ENCODE measurements around the gene PARD3.

The PARD3 gene

DNA sequence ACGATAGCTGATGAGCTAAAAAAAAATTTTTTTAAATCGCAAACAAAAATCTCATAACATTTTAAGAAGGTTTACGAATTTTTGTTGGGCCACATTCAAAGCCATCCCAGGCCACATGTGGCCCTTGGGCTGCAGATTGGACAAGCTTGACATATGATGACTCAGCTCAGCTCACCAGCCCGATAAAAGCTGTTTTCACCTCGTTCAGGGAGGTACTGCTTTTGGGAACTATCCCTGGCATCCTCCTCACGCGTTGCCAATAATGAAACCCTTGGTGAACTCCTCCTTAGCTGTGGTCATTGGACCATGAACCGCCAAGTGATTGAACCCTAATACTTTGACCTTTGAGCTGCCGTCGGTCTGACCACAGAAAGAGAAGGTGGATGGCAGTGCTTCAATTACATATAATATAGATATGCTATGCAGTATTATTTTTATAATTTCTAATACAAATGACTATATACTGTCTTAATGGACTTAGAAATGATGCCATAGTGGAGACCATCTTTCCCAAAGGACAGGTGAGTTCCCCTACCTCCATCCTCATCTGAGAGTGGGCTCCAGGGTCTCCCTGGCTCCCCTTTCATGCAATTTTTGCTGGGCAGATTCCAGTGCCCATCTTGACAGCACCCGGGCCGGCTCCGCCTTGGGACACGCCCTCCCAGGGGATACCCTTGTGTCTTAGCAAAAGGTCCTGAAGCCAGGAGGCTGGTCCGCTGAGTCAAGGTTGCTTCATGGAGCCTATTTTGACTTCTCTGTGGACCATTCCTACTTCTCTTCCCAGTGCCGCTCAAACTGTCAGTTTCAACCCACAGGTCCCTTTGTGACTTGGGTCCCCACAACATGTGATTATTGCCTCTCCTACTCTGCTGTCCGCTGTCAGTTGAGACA lies 707.2 kb downstream of the PARD3 start:
- no peak for DNase-seq (ENCODE audit: low read depth, low spot score)

DNA sequence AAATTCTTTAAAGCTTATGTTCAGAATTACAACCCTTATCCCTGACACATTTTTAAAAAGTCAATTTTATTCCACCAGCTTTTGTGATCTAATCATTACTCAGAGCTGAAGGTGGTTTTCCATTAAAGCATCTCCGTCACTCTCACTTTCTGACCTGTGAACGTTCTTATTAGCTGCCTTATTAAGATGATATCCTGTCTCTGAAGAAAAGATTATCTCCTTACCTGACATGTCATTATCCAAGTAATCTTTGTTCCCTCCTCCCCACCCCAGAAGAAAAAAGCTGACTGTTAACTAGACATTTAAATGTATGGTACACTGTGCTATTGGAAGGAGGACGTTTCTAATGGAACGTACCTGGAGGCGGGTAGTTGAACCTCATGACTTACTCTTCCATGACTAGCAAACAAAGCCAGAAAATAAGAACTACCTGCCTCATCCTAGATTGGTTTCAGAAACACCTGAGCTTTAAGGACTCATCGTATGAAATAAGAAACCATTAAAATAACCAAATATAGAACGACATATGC lies 708.7 kb downstream of the PARD3 start:
- DNase-seq (ENCODE audit: low read depth, low spot score), result no peak

GRCh38 chr10:34104829-34105572 lies 710.1 kb downstream of the PARD3 start:
- no peak for DNase-seq (ENCODE audit: low read depth, low spot score)

- no peak for DNase-seq (ENCODE audit: low read depth, low spot score)
Measured at GRCh38 chr10:34102893-34103506, 712.1 kb downstream of the PARD3 start.

- no peak for DNase-seq (ENCODE audit: low read depth, low spot score)
Measured at GRCh38 chr10:34102237-34102673, 712.8 kb downstream of the PARD3 start.

DNA sequence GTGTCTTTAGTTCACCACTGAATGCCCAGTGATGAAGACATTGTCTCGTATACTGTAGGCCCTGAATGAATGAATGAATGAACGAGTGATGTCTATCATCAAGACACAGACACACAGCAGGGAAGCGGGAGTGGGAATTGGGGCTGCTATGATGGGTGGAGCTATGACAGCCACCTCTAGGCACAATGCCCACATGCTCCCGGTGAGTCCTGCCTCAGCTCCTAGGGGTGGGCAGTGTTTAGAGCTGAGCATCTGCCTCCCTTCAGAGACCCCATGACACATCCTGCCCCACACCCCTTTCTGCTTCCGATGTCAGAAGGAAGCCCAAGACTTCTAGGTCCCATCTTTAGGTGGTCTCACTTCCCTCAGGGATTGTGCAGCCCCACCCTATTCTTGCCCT lies 714.1 kb downstream of the PARD3 start:
- DNase-seq (ENCODE audit: low read depth, low spot score), result no peak

GRCh38 chr10:34098821-34099567 lies 716.1 kb downstream of the PARD3 start:
- no peak for DNase-seq (ENCODE audit: low read depth, low spot score)

- DNase-seq (ENCODE audit: low read depth, low spot score), result no peak
Measured at GRCh38 chr10:34097682-34098081, 717.4 kb downstream of the PARD3 start.

- no peak for DNase-seq (ENCODE audit: low read depth, low spot score)
Measured at GRCh38 chr10:34094961-34095360, 720.1 kb downstream of the PARD3 start.

DNA sequence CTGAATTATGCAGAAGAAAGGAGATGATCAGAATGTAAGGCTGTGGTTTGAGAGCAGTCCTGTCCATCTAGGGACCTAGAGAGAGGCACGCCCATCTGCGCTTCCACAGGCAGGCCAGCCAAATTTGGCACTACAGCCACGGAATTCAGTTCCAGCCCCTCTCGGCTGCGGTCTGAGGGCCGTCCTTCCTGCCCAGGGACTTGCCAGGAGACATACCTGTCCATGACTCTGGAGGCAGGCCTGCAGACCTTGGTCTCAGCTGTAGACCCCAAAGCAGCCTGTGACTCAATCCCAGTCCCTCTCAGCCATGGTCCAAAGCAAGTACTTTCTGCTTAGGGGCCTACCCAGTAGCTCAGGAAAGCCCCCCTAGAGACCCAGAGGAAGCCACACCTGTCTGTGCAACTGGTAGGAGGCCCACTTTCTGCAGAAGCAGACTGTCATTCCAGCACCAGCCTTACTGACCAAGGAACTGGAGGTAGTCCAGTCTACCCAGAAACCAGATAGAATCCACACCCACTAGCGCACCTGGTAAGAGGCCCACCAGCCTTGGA lies 720.9 kb downstream of the PARD3 start:
- no peak for DNase-seq (ENCODE audit: low read depth, low spot score)

GRCh38 chr10:34092891-34093290 lies 722.2 kb downstream of the PARD3 start:
- DNase-seq (ENCODE audit: low read depth, low spot score), result no peak

GRCh38 chr10:34091635-34092195 lies 723.4 kb downstream of the PARD3 start:
- DNase-seq (ENCODE audit: low read depth, low spot score), result no peak

- DNase-seq (ENCODE audit: low read depth, low spot score), result no peak
Measured at GRCh38 chr10:34089253-34089652, 725.8 kb downstream of the PARD3 start.

DNA sequence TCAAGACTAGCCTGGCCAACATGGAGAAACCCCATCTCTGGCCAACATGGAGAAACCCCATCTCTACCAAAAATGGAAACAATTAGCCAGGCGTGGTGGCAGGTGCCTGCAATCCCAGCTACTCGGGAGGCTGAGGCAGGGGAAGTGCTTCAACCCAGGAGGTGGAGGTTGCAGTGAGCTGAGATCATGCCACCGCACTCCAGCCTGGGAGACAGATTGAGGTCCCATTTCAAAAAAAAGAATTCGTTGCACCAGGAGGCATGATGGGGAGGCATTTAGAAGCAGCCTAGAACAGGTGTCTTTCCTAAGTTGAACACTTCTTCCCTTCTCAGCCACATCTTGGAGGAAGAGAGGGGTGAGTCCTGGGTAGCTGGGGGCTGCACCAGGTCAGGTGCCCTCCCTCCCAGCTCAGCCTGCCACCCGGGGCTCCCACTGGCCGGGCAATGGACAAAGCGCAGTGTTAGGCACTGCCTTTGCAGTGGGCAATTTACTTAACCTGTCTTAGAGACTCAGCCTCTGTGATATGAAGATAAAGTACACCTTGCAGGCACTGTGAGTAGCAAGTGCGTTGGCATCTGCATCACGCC lies 726.8 kb downstream of the PARD3 start:
- no peak for DNase-seq (ENCODE audit: low read depth, low spot score)

DNA sequence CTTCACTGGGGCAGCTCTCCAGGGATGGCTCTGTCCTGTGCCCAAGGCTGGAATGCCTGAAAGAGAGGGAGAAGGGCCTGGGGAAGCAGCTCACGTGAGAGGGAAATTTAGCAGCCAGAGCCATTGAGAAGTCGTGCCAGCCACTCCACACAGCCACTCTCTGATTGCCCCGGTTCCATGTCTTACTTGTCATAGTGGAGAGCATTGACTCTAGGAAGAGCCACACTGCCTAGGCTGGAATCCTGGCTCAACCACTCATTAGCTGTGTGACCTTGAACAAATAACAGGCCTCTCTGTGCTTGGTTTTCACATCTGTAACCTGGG lies 728.0 kb downstream of the PARD3 start:
- DNase-seq (ENCODE audit: low read depth, low spot score), result no peak

DNA sequence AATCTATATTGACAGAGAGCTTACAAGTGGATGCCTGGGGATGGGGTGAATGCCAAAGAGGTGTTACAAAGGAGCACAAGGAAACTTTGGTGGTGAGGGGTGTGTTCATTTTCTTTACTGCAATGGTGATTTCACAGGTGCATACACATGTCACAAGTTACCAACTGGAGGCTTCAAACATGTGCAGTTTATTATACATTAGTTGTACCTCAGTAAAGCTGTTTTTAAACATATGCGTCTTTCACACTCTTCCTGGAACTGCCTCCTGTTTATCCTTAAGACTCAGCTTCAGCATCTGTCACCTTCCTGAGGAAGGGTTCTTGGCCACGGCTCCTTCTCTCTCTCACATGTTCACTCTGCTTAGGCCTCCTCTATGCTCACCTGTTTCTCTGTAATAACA lies 731.5 kb downstream of the PARD3 start:
- DNase-seq (ENCODE audit: low read depth, low spot score), result no peak

DNA sequence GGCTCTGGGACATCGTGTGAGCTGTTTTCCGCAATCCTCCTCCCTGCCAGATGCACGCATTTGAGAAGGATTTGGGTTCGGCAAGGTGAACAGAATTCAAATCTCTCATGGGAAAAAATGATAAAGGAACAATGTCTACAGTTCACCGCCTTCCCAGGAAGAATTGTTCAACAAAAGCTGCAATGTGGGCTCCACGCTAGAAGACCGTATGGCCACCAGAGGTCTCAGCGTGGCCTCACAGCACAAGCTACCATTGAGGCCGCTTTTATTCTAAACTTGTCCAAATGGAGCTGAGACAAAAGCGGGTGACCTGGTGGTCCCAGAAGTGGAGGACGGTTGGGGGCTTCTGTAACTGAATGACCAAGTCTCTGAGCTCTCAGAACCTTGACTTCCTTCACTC lies 733.1 kb downstream of the PARD3 start:
- DNase-seq (ENCODE audit: low read depth, low spot score), result no peak

DNA sequence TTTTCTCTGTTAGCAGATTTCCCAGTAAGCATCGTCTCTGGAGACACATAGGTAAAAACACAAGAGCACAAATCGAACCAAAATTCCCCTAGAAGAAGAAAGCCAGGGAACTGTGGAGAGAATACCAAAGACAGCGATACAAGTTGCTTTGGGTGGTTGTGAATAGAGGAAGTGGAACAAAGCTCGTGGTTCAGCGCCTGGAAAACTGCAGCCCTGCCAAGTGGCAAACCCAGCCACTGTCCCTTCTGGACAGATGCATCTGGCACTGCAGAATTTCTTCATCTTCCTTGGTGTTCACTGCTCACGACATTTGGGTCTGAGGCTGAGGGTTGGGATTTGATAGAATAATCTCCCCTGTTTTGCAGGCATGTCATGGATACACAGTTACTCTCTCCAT lies 733.8 kb downstream of the PARD3 start:
- no peak for DNase-seq (ENCODE audit: low read depth, low spot score)

DNA sequence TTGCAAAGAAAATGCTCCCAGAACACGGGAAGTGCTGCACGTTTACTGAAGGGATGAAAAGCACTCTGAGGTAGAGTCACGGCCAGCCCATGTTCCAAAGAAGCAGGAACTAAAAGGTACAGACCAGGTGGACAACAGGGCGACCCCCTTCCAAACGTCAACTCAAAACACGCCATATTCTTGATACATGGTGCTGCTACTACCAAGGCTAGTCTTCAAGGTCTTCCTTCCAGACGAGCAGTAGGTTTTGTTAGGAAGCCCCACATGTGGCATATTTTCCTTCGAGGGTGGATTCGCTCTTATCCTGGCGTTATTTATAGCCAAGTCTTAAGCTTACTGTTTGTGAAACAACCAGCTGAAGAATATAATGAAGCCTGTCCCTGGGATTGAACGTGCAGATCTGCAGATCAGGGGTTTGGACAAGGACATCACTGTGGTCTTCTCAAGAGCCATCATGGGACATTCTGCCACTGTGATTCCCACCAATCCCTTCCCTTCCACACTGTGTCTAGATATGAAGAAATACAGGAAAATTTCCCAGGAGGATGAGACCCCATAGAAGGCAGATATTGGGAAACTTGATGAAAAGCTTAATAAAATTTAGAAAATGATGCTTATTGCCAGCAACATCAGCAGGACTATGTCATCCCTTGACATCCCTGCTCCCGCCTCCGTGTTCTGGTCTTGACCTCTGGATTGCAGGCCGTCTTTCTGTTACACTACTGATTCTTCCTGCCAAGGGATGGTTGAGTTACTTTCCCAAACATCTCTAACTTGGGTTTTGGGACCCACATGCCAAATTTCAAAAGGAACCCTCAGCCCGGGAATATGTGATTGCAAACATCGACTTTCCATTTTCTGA lies 734.4 kb downstream of the PARD3 start:
- DNase-seq (ENCODE audit: low read depth, low spot score), result no peak
